Colonic mucosa (tissue), 4 donors: ENCODE results near the gene TMEM141. TPM values are rescaled to one million over a fixed set of nuclear protein-coding genes. Genes with fewer than 3 reads are reported as not detected.
"Not testable (repeated sequence)": the region's sequence is repeated elsewhere in the genome, so short reads cannot be mapped to it uniquely, and the experiment has no call there.

Source experiments
- DNase-seq: peaks from one replicate; pipeline ENCODE4 v3.0.0-alpha.2; 2020
- H3K27ac ChIP-seq: fragments of 200-600 bp; one replicate; pipeline ENCODE4 v1.8.0; 2021
- H3K27me3 ChIP-seq: fragments of 200-600 bp; one replicate; pipeline ENCODE4 v1.8.0; 2021
- H3K36me3 ChIP-seq: fragments of 200-600 bp; one replicate; pipeline ENCODE4 v1.8.0; 2021
- H3K4me1 ChIP-seq: fragments of 200-600 bp; one replicate; pipeline ENCODE4 v1.8.0; 2021; ENCODE audit warnings: mild to moderate bottlenecking
- H3K4me3 ChIP-seq: fragments of 200-600 bp; one replicate; pipeline ENCODE4 v1.8.0; 2021
- H3K9ac ChIP-seq, 2 donors: one replicate each; pipeline ENCODE4 v1.7.0; 2013; ENCODE audit warnings: control low read depth in 2 of 2, low read depth in 2 of 2, low read length in 2 of 2
- H3K9me3 ChIP-seq: fragments of 200-600 bp; one replicate; pipeline ENCODE4 v1.8.0; 2021
- CTCF ChIP-seq: fragments of 200-600 bp; IDR thresholded peaks from one replicate; pipeline ENCODE4 v1.8.0; 2022; ENCODE audit warnings: antibody characterized with exemption, mild to moderate bottlenecking
- intact Hi-C: fragments of 100-400 bp; cut with DNase I; formaldehyde crosslinking; loops from one replicate; pipeline ENCODE4 v1.14.1; 2022
- total RNA-seq, 2 donors: library from RNA; stranded (reverse); fragmentation: NEBNext Ultra II Directional in 1 of 2; extraction: Animal tissue kit (Norgen Biotek cat#: 25700) in 1 of 2; gene quantifications; one replicate each; pipeline ENCODE4 v1.2.1, GENCODE V29; 2021
- donor health status: healthy.
- donor health status: DM: no; HTN: no; CAD: no.
- donor health status: DM: no; HTN: no; CAD: no.

The TMEM141 gene
- total RNA-seq, 2 donors from 2014 or later, result 236 to 366 TPM

DNA sequence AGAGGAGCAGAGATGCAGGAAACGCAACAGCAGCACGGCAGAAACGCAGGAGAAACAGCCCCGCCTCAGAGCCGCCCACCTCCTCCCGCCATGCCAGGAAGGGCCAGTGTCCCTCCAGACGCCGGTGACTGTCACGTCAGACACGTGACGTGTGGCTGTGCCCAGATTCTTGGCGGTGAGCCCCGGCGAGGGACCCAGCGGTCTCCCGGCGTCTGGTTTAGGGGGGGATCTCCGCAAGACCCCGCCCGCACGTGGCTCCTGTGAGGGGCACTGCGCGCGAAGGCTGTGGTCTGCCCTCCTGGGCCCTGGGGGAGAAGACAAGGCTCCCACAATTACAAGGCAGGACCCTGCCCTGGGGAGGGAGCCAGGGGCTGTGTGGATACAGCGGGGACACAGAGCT is 30.7 kb upstream of the TMEM141 start:
- no peak for TF ChIP-seq CTCF
- H3K4me3 ChIP-seq, result no peak overlapping the region
- H3K9ac ChIP-seq, result no peak overlapping the region
- DNase-seq, result no peak
- intact Hi-C loops, result no loop called here
- H3K27me3 ChIP-seq, result no peaks in the 10 kb centered on the region
- no peaks in the 10 kb centered on the region for H3K4me1 ChIP-seq
- no peaks in the 10 kb centered on the region for H3K9me3 ChIP-seq
- no peak overlapping the region for H3K27ac ChIP-seq
- H3K36me3 ChIP-seq, result no peaks in the 10 kb centered on the region

DNA sequence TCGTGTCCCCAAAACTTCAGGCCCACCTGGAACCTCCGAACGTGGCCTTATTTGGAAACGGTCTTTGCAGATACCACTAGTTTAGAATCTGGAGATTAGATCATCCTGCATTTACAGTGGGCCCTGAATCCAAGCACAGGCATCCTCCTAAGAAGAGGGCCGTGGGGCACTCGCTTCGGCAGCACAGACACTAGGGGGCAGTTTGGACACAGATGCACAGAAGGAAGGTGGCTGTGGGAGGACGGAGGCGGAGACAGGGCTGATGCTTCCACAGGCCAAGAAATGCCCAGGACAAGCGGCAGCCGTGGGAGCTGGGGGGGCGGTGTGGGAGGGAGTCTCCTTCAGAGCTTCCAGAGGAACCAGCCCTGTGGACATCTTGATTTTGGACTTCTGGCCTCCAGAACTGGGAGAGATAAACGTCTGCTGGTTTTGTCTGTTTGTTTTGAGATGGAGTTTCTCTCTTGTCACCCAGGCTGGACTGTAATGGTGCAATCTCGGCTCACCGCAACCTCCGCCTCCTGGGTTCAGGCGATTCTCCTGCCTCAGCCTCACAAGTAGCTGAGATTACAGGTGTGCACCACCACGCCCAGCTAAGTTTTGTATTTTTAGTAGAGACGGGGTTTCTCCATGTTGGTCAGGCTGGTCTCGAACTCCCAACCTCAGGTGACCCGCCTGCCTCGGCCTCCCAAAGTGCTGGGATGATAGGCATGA is 30.2 kb upstream of the TMEM141 start:
- H3K27me3 ChIP-seq, H3K9ac ChIP-seq, H3K4me1 ChIP-seq, H3K27ac ChIP-seq, intact Hi-C loops, H3K36me3 ChIP-seq, H3K4me3 ChIP-seq, H3K9me3 ChIP-seq: not testable (repeated sequence)
- peak; percentile 49 for DNase-seq

DNA sequence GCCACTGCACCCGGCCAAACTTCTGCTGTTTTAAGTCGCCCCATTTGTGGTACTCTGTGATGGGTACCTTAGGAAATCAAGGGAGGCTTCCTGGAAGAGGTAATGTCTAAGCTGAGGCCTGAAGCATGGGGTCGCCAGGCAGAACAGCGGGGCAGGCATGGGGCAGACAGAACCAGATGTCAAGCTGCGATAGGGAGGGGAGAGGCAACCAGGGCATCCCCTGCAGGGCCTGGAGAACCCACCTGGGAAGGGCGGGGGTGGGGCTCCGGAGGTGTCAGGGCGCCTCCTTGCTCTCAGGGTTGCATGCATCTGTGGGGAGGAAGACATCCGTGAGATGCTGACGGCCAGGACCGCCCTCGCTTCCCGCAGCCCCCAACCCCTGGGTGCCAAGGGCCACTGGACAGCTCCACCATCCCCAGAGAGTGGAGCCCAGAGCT is 29.6 kb upstream of the TMEM141 start:
- Histone ChIP-seq H3K9ac (no peak overlapping the region), H3K4me3 (no peak overlapping the region), H3K9me3 (no peaks in the 10 kb centered on the region), H3K27ac (no peak overlapping the region), H3K4me1 (no peaks in the 10 kb centered on the region), H3K36me3 (no peaks in the 10 kb centered on the region), H3K27me3 (no peaks in the 10 kb centered on the region)
- no peak for DNase-seq
- no peak for TF ChIP-seq CTCF
- intact Hi-C loops, result no loop called here

DNA sequence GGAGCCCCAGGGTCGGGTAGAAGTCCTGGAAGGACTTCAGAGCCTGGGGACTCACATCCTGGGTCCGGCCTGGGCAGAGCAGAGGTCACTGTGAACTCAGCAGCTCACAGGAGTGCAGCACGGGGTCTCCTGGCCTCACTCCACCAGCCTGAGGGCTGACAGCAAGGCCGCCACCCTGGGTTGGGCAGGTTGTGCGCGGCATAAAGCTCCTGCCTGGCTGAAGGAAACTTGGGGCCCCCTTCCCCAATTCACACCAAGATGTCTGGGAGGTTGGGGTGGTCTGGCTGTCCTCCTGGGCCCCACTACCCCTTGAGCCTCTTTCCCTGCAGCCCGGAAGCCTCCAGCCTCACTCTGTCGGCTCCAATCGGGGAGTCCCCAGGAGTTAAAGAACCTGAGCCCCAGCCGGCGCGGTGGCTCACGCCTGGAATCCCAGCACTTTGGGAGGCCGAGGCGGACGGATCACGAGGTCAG is 28.9 kb upstream of the TMEM141 start:
- intact Hi-C loops, result no loop called here
- Histone ChIP-seq H3K4me1 (no peaks in the 10 kb centered on the region), H3K27ac (no peak overlapping the region), H3K9ac (no peak overlapping the region), H3K27me3 (no peaks in the 10 kb centered on the region), H3K4me3 (no peak overlapping the region), H3K36me3 (no peaks in the 10 kb centered on the region), H3K9me3 (no peaks in the 10 kb centered on the region)
- no peak for DNase-seq
- TF ChIP-seq CTCF, result no peak

DNA sequence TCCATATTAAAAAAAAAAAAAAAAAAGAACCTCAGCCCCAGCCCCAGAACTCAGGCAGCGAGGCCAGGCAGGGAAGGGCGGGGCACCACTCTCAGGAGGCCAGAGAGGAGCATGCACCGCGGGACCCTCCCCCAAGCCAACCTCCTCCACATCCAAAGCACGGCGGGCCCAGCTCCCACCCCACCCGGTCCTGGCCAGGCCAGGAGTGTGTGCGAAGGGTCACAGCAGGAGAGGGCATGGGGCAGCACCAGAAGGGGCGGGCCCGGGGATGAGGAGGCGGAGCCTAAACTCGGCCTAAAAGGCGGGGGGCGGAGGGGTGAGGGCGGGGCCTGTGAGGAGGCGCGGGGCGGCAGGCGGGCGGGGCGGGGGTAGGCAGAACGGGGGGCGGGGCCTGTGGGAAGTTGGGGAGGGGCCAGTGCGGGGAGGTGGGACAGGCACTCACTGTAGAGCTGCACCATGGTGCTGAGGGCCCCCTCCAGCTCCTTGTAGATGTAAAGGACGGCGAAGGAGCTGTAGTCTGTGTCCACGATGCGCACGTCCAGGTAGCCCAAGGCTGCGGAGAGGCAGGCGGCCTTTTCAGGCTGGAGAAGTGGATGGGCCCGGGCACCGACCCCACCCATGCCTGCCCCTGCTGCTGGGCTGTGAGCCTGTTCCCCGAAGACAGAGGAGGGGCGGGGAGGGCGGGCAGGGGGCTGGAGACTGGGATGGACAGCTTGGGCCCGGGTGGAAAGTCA is 28.1 kb upstream of the TMEM141 start:
- intact Hi-C loops, result no loop called here
- H3K4me1 ChIP-seq, result no peaks in the 10 kb centered on the region
- no peak overlapping the region for H3K27ac ChIP-seq
- H3K27me3 ChIP-seq, result no peaks in the 10 kb centered on the region
- H3K4me3 ChIP-seq, result no peak overlapping the region
- no peak overlapping the region for H3K9ac ChIP-seq
- no peaks in the 10 kb centered on the region for H3K36me3 ChIP-seq
- no peak for TF ChIP-seq CTCF
- peak; percentile 73 for DNase-seq
- no peaks in the 10 kb centered on the region for H3K9me3 ChIP-seq

DNA sequence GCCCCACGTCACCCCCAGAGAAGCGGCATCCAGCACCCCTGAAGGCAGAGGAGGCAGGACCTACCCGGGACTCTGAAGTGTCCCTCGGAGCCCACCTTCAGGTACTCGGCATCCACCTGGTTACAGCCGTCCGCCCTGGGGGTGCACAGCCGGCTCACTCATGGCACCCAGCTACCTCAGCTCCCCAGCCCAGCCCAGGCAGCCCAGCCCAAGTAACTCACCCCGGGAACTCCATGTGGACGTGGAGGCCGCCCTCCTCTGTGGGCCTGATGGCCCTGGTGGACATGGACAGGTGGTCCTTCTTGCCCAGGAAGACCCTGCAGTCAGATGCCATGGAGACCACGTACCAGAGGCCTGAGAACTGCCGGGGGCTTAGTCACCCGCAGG is 27.5 kb upstream of the TMEM141 start:
- no peaks in the 10 kb centered on the region for H3K9me3 ChIP-seq
- H3K27ac ChIP-seq, result no peak overlapping the region
- DNase-seq, result no peak
- no peaks in the 10 kb centered on the region for H3K36me3 ChIP-seq
- no peaks in the 10 kb centered on the region for H3K27me3 ChIP-seq
- H3K4me3 ChIP-seq, result no peak overlapping the region
- H3K4me1 ChIP-seq, result no peaks in the 10 kb centered on the region
- H3K9ac ChIP-seq, result no peak overlapping the region
- no peak for TF ChIP-seq CTCF
- intact Hi-C loops, result no loop called here
